GM19324 (cell line): Measurements from ENCODE around the gene PCF11.
"Not testable (repeated sequence)": the region's sequence is repeated elsewhere in the genome, so short reads cannot be mapped to it uniquely, and the experiment has no call there.

Experiments
- ATAC-seq: cut with Tn5 transposase; IDR thresholded peaks from one replicate; pipeline ENCODE4 v1.9.1; 2021; ENCODE audit warnings: mild to moderate bottlenecking, moderate library complexity; ENCODE audit not compliant: unreplicated experiment, low FRiP score

PCF11 gene

GRCh38 chr11:83156996-83157593 lies at the start of gene PCF11:
Gene PCF11 (plus strand): TSS chr11:83157131. CDS start chr11:83157440, 309 bp downstream.
- peak; percentile 12 for ATAC-seq

GRCh38 chr11:83112886-83113285 lies 44.0 kb upstream of the PCF11 start:
- no peak for ATAC-seq

- no peak for ATAC-seq
Measured at GRCh38 chr11:83115026-83115425, 41.9 kb upstream of the PCF11 start.

- no peak for ATAC-seq
Measured at GRCh38 chr11:83115551-83115950, 41.4 kb upstream of the PCF11 start.

GRCh38 chr11:83116015-83116641 lies 40.8 kb upstream of the PCF11 start:
- no peak for ATAC-seq

GRCh38 chr11:83118814-83119213 lies 38.1 kb upstream of the PCF11 start:
- no peak for ATAC-seq

- ATAC-seq: no peak
Measured at GRCh38 chr11:83119216-83119615, 37.7 kb upstream of the PCF11 start.

- no peak for ATAC-seq
Measured at GRCh38 chr11:83120327-83120726, 36.6 kb upstream of the PCF11 start.

GRCh38 chr11:83122050-83122449 lies 34.9 kb upstream of the PCF11 start:
- no peak for ATAC-seq

- no peak for ATAC-seq
Measured at GRCh38 chr11:83122766-83123165, 34.2 kb upstream of the PCF11 start.

- ATAC-seq: no peak
Measured at GRCh38 chr11:83124636-83125424, 32.1 kb upstream of the PCF11 start.

- no peak for ATAC-seq
Measured at GRCh38 chr11:83125577-83125976, 31.4 kb upstream of the PCF11 start.

- ATAC-seq: no peak
Measured at GRCh38 chr11:83127310-83127637, 29.7 kb upstream of the PCF11 start.

- ATAC-seq: no peak
Measured at GRCh38 chr11:83132191-83132590, 24.7 kb upstream of the PCF11 start.

- not testable (repeated sequence) for ATAC-seq
Measured at GRCh38 chr11:83133266-83133665, 23.7 kb upstream of the PCF11 start.

- ATAC-seq: no peak
Measured at GRCh38 chr11:83139310-83139709, 17.6 kb upstream of the PCF11 start.

- peak; percentile 81 for ATAC-seq
Measured at GRCh38 chr11:83140691-83141455, 16.1 kb upstream of the PCF11 start.

- ATAC-seq: no peak
Measured at GRCh38 chr11:83147895-83148294, 9.0 kb upstream of the PCF11 start.

- ATAC-seq: no peak
Measured at GRCh38 chr11:83150450-83150849, 6.5 kb upstream of the PCF11 start.

- no peak for ATAC-seq
Measured at GRCh38 chr11:83151274-83151977, 5.5 kb upstream of the PCF11 start.
